Measurements from ENCODE around the gene TEAD4. TPM values are rescaled to one million over a fixed set of nuclear protein-coding genes. Genes with fewer than 3 reads are reported as not detected.

TEAD4 gene
- total and polyA plus RNA-seq, 2 donors from 2014 or later: 19.8 to 40.9 TPM

DNA sequence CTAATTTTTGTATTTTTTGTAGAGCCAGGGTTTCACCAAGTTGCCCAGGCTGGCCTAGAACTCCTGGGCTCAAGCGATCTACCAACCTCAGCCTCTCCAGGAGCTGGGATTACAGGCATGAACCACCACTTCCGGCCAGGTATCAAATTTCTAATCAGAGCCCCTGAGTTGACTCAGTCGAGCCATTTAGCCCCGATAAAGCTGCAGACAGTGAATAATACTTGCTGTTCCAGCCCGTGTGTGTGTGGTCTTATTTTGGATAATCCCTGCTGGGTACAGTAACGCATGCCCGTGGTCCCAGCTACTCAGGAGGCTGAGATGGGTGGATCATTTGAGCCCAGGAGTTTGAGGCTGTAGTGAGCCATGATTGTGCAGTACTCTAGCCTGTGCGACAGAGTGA, 57.0 kb downstream of the TEAD4 start:
- DNase-seq: no peak
- intact Hi-C loops (cut with DNase I): no loop called here
- H3K27ac ChIP-seq (ENCODE audit: low read depth in 2 of 2, low read length in 2 of 2): no peak overlapping the region
- H3K9me3 ChIP-seq (ENCODE audit: control insufficient read depth in 2 of 3, insufficient read depth in 1 of 3, low read length in 3 of 3): no peaks in the 10 kb centered on the region
- TF ChIP-seq, protein P1, sequence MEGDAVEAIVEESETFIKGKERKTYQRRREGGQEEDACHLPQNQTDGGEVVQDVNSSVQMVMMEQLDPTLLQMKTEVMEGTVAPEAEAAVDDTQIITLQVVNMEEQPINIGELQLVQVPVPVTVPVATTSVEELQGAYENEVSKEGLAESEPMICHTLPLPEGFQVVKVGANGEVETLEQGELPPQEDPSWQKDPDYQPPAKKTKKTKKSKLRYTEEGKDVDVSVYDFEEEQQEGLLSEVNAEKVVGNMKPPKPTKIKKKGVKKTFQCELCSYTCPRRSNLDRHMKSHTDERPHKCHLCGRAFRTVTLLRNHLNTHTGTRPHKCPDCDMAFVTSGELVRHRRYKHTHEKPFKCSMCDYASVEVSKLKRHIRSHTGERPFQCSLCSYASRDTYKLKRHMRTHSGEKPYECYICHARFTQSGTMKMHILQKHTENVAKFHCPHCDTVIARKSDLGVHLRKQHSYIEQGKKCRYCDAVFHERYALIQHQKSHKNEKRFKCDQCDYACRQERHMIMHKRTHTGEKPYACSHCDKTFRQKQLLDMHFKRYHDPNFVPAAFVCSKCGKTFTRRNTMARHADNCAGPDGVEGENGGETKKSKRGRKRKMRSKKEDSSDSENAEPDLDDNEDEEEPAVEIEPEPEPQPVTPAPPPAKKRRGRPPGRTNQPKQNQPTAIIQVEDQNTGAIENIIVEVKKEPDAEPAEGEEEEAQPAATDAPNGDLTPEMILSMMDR (IDR thresholded peaks at IDR 0.05; ENCODE audit: borderline replicate concordance, extremely low read depth, insufficient read depth): no peak
- H3K9ac ChIP-seq (ENCODE audit: low read length in 3 of 3): no peak overlapping the region
- H3K4me1 ChIP-seq (ENCODE audit: control insufficient read depth in 2 of 3, insufficient read depth in 2 of 3, low read depth in 1 of 3, low read length in 3 of 3): no peaks in the 10 kb centered on the region
- FAIRE-seq: no peak
- no peaks in the 10 kb centered on the region for H3K27me3 ChIP-seq (ENCODE audit: control insufficient read depth, insufficient read depth, low read length)
- H3K4me3 ChIP-seq (ENCODE audit: low read length in 3 of 3): no peak overlapping the region
- no peaks in the 10 kb centered on the region for H3K36me3 ChIP-seq (ENCODE audit: control insufficient read depth in 2 of 3, insufficient read depth in 3 of 3, low read length in 3 of 3)

DNA sequence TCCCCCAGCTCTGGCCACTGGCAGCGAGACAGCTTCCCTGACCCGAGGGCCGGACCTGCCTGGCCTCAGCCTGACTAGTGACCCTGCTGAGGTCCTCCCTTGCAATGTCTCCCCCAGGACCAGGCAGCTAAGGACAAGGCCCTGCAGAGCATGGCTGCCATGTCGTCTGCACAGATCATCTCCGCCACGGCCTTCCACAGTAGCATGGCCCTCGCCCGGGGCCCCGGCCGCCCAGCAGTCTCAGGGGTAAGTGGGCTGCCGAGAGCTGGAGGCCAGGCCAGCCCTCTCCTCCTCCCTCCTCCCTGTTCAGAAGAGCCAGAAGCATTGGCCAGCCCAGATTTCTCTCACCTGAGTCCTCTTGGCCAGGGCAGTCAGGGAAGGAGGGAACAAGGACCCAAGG, 58.1 kb downstream of the TEAD4 start:
- H3K27me3 ChIP-seq (ENCODE audit: control insufficient read depth, insufficient read depth, low read length): no peaks in the 10 kb centered on the region
- intact Hi-C loops (cut with DNase I): no loop called here
- no peaks in the 10 kb centered on the region for H3K9me3 ChIP-seq (ENCODE audit: control insufficient read depth in 2 of 3, insufficient read depth in 1 of 3, low read length in 3 of 3)
- no peak overlapping the region for H3K27ac ChIP-seq (ENCODE audit: low read depth in 2 of 2, low read length in 2 of 2)
- no peaks in the 10 kb centered on the region for H3K36me3 ChIP-seq (ENCODE audit: control insufficient read depth in 2 of 3, insufficient read depth in 3 of 3, low read length in 3 of 3)
- FAIRE-seq (no peak), DNase-seq (no peak)
- no peaks in the 10 kb centered on the region for H3K4me1 ChIP-seq (ENCODE audit: control insufficient read depth in 2 of 3, insufficient read depth in 2 of 3, low read depth in 1 of 3, low read length in 3 of 3)
- H3K4me3 ChIP-seq (ENCODE audit: low read length in 3 of 3): no peak overlapping the region
- TF ChIP-seq, protein P1 (IDR thresholded peaks at IDR 0.05; ENCODE audit: borderline replicate concordance, extremely low read depth, insufficient read depth): no peak
- no peak overlapping the region for H3K9ac ChIP-seq (ENCODE audit: low read length in 3 of 3)

DNA sequence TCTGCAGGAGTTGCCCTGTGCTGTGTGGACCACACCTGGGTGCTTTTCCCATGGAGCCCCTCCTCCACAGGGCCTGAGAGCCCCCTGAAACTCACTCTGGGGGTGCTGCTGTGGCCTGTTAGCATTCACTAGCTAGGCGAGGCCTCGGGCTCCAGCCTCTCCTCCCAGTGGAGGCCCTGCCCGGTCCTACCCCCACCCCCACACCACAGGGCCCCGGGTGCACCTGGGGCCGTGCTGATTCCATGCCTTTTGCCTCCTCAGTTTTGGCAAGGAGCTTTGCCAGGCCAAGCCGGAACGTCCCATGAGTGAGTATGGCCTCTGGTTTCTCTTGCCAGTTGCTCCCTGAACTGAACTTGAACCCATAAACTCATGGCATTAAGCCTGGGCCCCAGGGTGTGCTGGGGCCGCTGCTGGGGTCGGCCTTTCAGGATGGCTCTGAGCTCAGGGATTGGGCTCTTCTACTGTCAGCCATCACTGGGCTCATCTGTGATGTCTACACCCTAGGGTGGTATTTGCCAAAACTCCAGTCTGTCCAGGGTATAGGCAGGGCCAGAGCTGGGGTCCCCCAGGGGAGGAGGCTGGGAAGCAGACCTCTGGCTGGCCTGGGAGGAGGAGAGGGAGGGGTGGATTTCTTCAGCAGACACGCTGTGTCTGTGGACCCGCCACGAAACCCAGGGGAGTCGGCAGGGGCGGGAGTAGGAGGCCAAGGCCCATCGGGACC, 59.2 kb downstream of the TEAD4 start:
- no peak overlapping the region for H3K9ac ChIP-seq (ENCODE audit: low read length in 3 of 3)
- FAIRE-seq (no peak), DNase-seq (no peak)
- H3K4me3 ChIP-seq (ENCODE audit: low read length in 3 of 3): no peak overlapping the region
- TF ChIP-seq, protein P1 (IDR thresholded peaks at IDR 0.05; ENCODE audit: borderline replicate concordance, extremely low read depth, insufficient read depth): no peak
- no peak overlapping the region for H3K27ac ChIP-seq (ENCODE audit: low read depth in 2 of 2, low read length in 2 of 2)
- H3K4me1 ChIP-seq (ENCODE audit: control insufficient read depth in 2 of 3, insufficient read depth in 2 of 3, low read depth in 1 of 3, low read length in 3 of 3): no peaks in the 10 kb centered on the region
- intact Hi-C loops (cut with DNase I): no loop called here
- no peaks in the 10 kb centered on the region for H3K36me3 ChIP-seq (ENCODE audit: control insufficient read depth in 2 of 3, insufficient read depth in 3 of 3, low read length in 3 of 3)
- no peaks in the 10 kb centered on the region for H3K27me3 ChIP-seq (ENCODE audit: control insufficient read depth, insufficient read depth, low read length)
- no peaks in the 10 kb centered on the region for H3K9me3 ChIP-seq (ENCODE audit: control insufficient read depth in 2 of 3, insufficient read depth in 1 of 3, low read length in 3 of 3)
